OCI-LY7 (cell line): ENCODE data around the gene TYK2. TPM values are rescaled to one million over a fixed set of nuclear protein-coding genes. Genes with fewer than 3 reads are reported as not detected.

Source experiments
- BruUV-seq: library from RNA; stranded (reverse); fragments of 400-500 nt; replicated peaks from 2 replicates; lab custom pipeline; 2021; lab: Mats Ljungman, UMichigan
- CTCF ChIA-PET: fragments of 300-600 bp; sonication (Branson Sonifier 250); formaldehyde crosslinking; loops from one replicate; lab custom pipeline; 2022; ENCODE audit warnings: antibody characterized with exemption; ENCODE audit not compliant: unreplicated experiment; lab: Charles Lee
- POLR2A ChIA-PET: fragments of 300-600 bp; sonication (Branson Sonifier 250); formaldehyde crosslinking; loops from one replicate; lab custom pipeline; 2022; ENCODE audit warnings: antibody characterized with exemption; lab: Charles Lee
- DNase-seq: peaks from one replicate; pipeline ENCODE4 v3.0.0-alpha.2; 2015; ENCODE audit warnings: low spot score
- H2AFZ ChIP-seq: fragments of 200-600 bp; sonication (generic), shearing (Covaris generic); 2 replicates; pipeline ENCODE4 v1.6.1; 2014; ENCODE audit warnings: mild to moderate bottlenecking, antibody characterized with exemption, low read length, moderate library complexity
- H3K27ac ChIP-seq: fragments of 200-600 bp; sonication (generic); 2 replicates; pipeline ENCODE4 v1.5.1; 2014; ENCODE audit warnings: mixed run types, low read depth, mild to moderate bottlenecking, moderate library complexity, low read length, inconsistent platforms; ENCODE audit not compliant: poor library complexity, severe bottlenecking
- H3K36me3 ChIP-seq: fragments of 200-600 bp; sonication (generic); 2 replicates; pipeline ENCODE4 v1.6.1; 2014; ENCODE audit warnings: mild to moderate bottlenecking, antibody characterized with exemption, low read length, moderate library complexity, mixed read lengths; ENCODE audit not compliant: insufficient read depth
- H3K4me1 ChIP-seq: fragments of 200-600 bp; sonication (generic); 2 replicates; pipeline ENCODE4 v1.5.1; 2014; ENCODE audit warnings: mild to moderate bottlenecking, low read length; ENCODE audit not compliant: insufficient read depth, poor library complexity, severe bottlenecking
- H3K4me2 ChIP-seq: fragments of 200-600 bp; sonication (generic); 2 replicates; pipeline ENCODE4 v1.6.1; 2014; ENCODE audit warnings: mild to moderate bottlenecking, low read length
- H3K4me3 ChIP-seq: fragments of 200-600 bp; sonication (generic); 2 replicates; pipeline ENCODE4 v1.5.1; 2014; ENCODE audit warnings: mild to moderate bottlenecking, low read depth, low read length; ENCODE audit not compliant: poor library complexity, severe bottlenecking
- H3K79me2 ChIP-seq: fragments of 200-600 bp; sonication (generic); 2 replicates; pipeline ENCODE4 v1.6.1; 2016; ENCODE audit warnings: low read depth, mild to moderate bottlenecking, low read length, moderate library complexity, mixed read lengths; ENCODE audit not compliant: insufficient read depth
- H3K9me2 ChIP-seq: fragments of 200-600 bp; sonication (generic); 2 replicates; pipeline ENCODE4 v1.6.1; 2016; ENCODE audit warnings: mild to moderate bottlenecking, low read length, mixed read lengths; ENCODE audit not compliant: insufficient read depth
- H3K9me3 ChIP-seq: fragments of 200-600 bp; sonication (generic); 2 replicates; pipeline ENCODE4 v1.6.1; 2014; ENCODE audit warnings: mild to moderate bottlenecking, mixed run types, low read length, mixed read lengths
- H4K20me1 ChIP-seq: fragments of 200-600 bp; sonication (generic); 2 replicates; pipeline ENCODE4 v1.6.1; 2014; ENCODE audit warnings: mild to moderate bottlenecking, antibody characterized with exemption, low read length, moderate library complexity, mixed read lengths; ENCODE audit not compliant: insufficient read depth
- EZH2phosphoT487 ChIP-seq: fragments of 200-600 bp; sonication (generic); IDR thresholded peaks from 2 replicates; pipeline ENCODE4 v1.6.1; 2018; ENCODE audit warnings: low read depth, borderline replicate concordance, mild to moderate bottlenecking, mixed run types, antibody characterized with exemption, low read length, moderate library complexity, mixed read lengths
- intact Hi-C: fragments of 100-400 bp; cut with micrococcal nuclease; formaldehyde crosslinking; loops from one replicate; pipeline ENCODE4 v1.10.0; 2022; ENCODE audit not compliant: unreplicated experiment
- total RNA-seq, 2 experiments: library from RNA; depleted of rRNA in 1 of 2; stranded (reverse); fragments of >200 nt in 1 of 2; shearing (Covaris generic) in 1 of 2; gene quantifications; 2 replicates each; pipeline ENCODE4 v1.2.3, GENCODE V29; 2014 to 2022
- TF ChIP-seq, protein P1 (sequence below): fragments of 200-600 bp; sonication (generic); conservative IDR thresholded peaks from 2 replicates; pipeline ENCODE4 v1.5.1; 2014; ENCODE audit warnings: mild to moderate bottlenecking, antibody characterized with exemption, low read length, moderate library complexity, mixed read lengths

The TYK2 gene
- total RNA-seq, 2 experiments from 2014 or later: 185 to 216 TPM

DNA sequence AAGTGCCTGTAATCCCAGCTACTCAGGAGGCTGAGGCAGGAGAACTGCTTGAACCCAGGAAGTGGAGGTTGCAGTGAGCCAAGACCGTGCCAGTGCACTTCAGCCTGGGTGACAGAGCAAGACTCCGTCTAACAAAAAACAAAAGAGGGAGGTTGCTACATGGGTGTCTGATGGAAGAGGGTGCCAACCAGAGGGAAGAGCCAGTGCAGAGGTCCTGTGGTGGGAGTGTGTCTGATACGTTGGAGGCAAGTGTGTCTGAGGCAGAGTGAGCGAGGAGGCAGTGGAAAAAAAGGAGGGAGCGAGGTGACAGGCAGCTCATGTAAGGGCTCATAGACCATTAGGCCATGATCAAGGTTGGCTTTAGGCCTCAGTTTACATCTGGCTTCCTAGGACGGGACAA lies 46.8 kb upstream of the TYK2 start:
- Histone ChIP-seq H3K27ac (peak overlapping the region; percentile 73), H3K36me3 (peaks cover 6% of the 10 kb centered on the region; the same call in 1 of the 2 replicates), H4K20me1 (peaks cover 30% of the 10 kb centered on the region; the same call in 1 of the 2 replicates), H2AFZ (no peak overlapping the region), H3K4me3 (no peak overlapping the region), H3K4me1 (peaks cover 96% of the 10 kb centered on the region), H3K9me2 (no peaks in the 10 kb centered on the region), H3K9me3 (no peaks in the 10 kb centered on the region), H3K79me2 (peaks cover 90% of the 10 kb centered on the region), H3K4me2 (peak overlapping the region; percentile 74)
- no TSS peak for BruUV-seq
- DNase-seq: no peak
- intact Hi-C loops: no loop called here
- ChIA-PET POLR2A (interaction anchor here (0.7 to 1.1 kb wide), 4 partner anchors 14 to 108 kb away, joined by 3 to 4 read pairs (median 4); no protein-coding TSS in a partner anchor), CTCF (interaction anchor here (0.6 kb wide), 1 partner anchor 19 kb away, joined by 4 read pairs; no protein-coding TSS in a partner anchor)
- TF ChIP-seq, protein P1, sequence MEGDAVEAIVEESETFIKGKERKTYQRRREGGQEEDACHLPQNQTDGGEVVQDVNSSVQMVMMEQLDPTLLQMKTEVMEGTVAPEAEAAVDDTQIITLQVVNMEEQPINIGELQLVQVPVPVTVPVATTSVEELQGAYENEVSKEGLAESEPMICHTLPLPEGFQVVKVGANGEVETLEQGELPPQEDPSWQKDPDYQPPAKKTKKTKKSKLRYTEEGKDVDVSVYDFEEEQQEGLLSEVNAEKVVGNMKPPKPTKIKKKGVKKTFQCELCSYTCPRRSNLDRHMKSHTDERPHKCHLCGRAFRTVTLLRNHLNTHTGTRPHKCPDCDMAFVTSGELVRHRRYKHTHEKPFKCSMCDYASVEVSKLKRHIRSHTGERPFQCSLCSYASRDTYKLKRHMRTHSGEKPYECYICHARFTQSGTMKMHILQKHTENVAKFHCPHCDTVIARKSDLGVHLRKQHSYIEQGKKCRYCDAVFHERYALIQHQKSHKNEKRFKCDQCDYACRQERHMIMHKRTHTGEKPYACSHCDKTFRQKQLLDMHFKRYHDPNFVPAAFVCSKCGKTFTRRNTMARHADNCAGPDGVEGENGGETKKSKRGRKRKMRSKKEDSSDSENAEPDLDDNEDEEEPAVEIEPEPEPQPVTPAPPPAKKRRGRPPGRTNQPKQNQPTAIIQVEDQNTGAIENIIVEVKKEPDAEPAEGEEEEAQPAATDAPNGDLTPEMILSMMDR: no peak
- no peak for TF ChIP-seq EZH2phosphoT487

DNA sequence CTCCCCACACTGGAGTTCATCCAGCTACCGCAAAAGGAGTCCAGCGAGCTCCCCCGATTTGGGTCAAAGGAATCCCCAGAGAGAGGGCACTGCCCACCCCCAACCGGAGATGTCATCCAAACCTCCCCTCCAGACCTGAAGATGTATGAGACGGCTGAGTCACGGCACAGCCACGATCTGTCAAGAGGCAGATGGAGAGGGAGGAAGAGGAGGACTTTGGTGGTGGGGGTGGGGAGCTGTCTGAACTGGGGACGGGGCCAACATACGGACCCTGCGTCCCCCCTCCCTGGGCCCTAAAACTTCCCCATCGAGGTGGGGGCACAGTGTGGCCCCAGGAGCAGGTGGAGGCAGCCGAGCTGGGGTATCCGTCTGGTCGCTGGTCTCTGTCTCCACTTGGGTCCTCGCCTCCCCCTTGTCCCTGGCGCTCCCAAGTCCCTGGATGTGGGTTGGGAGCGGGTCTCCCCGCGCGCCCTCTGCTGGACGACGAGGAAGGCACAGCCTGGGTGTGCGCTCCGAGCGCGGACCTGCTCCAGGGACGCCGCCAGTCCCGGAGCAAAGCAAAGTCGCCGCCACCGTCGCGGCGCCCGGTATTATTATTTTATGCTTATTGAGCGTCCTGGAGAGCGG lies 43.8 kb upstream of the TYK2 start:
- CTCF ChIA-PET: interaction anchor here (0.5 to 0.9 kb wide), 3 partner anchors 10 to 15 kb away, joined by 3 read pairs; no protein-coding TSS in a partner anchor
- DNase-seq: peak; percentile 74
- Histone ChIP-seq H3K4me2 (peak overlapping the region; percentile 84), H3K4me3 (peak overlapping the region; percentile 65), H3K9me3 (no peaks in the 10 kb centered on the region), H3K4me1 (peaks cover 70% of the 10 kb centered on the region), H2AFZ (no peak overlapping the region), H3K79me2 (peaks cover 84% of the 10 kb centered on the region), H4K20me1 (peaks cover 22% of the 10 kb centered on the region), H3K27ac (peak overlapping the region; percentile 8), H3K9me2 (no peaks in the 10 kb centered on the region), H3K36me3 (no peaks in the 10 kb centered on the region)
- TF ChIP-seq, protein P1: peak; percentile 92
- TF ChIP-seq EZH2phosphoT487: no peak
- POLR2A ChIA-PET: interaction anchor here (1.3 to 1.4 kb wide), 2 partner anchors 11 to 21 kb away, joined by 3 to 4 read pairs; partner anchors contain the start of gene CDC37
- intact Hi-C loops: no loop called here
- no TSS peak for BruUV-seq
